Neuronal stem cell (in vitro differentiated cells): ENCODE measurements around the gene TPCN2.
A peak's percentile ranks its signal among the peaks of the same experiment; 100 is the strongest.

Experiments
- DNase-seq: peaks from one replicate; pipeline ENCODE4 v3.0.0-alpha.2; 2013; ENCODE audit warnings: low spot score
- H2AFZ ChIP-seq: one replicate; pipeline ENCODE4 v1.6.1; 2013; ENCODE audit warnings: mild to moderate bottlenecking, low read length, inconsistent platforms
- H2AK5ac ChIP-seq: 2 replicates; pipeline ENCODE4 v1.6.1; 2013; ENCODE audit warnings: low read depth, mild to moderate bottlenecking, inconsistent platforms, low read length, moderate library complexity, mixed read lengths
- H2BK120ac ChIP-seq: 2 replicates; pipeline ENCODE4 v1.6.1; 2013; ENCODE audit warnings: low read depth, mild to moderate bottlenecking, inconsistent platforms, low read length, moderate library complexity, mixed read lengths
- H2BK12ac ChIP-seq: one replicate; pipeline ENCODE4 v1.6.1; 2013; ENCODE audit warnings: low read length, inconsistent platforms
- H2BK15ac ChIP-seq: 2 replicates; pipeline ENCODE4 v1.6.1; 2013; ENCODE audit warnings: mild to moderate bottlenecking, low read length, inconsistent platforms, mixed read lengths
- H2BK5ac ChIP-seq: one replicate; pipeline ENCODE4 v1.6.1; 2013; ENCODE audit warnings: inconsistent platforms, mild to moderate bottlenecking, low read length, moderate library complexity
- H3K14ac ChIP-seq: one replicate; pipeline ENCODE4 v1.6.1; 2013; ENCODE audit warnings: low read length, inconsistent platforms
- H3K18ac ChIP-seq: 2 replicates; pipeline ENCODE4 v1.6.1; 2013; ENCODE audit warnings: low read length, inconsistent platforms
- H3K23ac ChIP-seq: 2 replicates; pipeline ENCODE4 v1.6.1; 2013; ENCODE audit warnings: low read depth, mild to moderate bottlenecking, mixed read lengths, low read length, inconsistent platforms; ENCODE audit not compliant: poor library complexity
- H3K27ac ChIP-seq: replicated peaks from 3 replicates; pipeline ENCODE4 v1.5.1; 2013; ENCODE audit warnings: low read length, inconsistent platforms
- H3K27me3 ChIP-seq, 3 experiments: 2 replicates each; pipeline ENCODE4 v1.6.1; 2013; ENCODE audit warnings: low read length in 3 of 3, mild to moderate bottlenecking in 2 of 3, inconsistent platforms in 1 of 3, low read depth in 1 of 3, mixed read lengths in 1 of 3, moderate library complexity in 1 of 3; ENCODE audit not compliant: control insufficient read depth in 3 of 3, insufficient read depth in 3 of 3
- H3K36me3 ChIP-seq, 2 donors: replicated peaks in 1 of 2; 2 replicates each; pipeline ENCODE4 v1.6.1; 2013; ENCODE audit warnings: low read length in 2 of 2; ENCODE audit not compliant: control insufficient read depth in 2 of 2, insufficient read depth in 2 of 2
- H3K4ac ChIP-seq: 2 replicates; pipeline ENCODE4 v1.6.1; 2013; ENCODE audit warnings: inconsistent platforms, mild to moderate bottlenecking, low read length, moderate library complexity
- H3K4me1 ChIP-seq, 2 donors: 1 replicate in 1 of 2; 2 replicates in 1 of 2; pipeline ENCODE4 v1.6.1; 2013; ENCODE audit warnings: low read length in 2 of 2, low read depth in 1 of 2; ENCODE audit not compliant: control insufficient read depth in 2 of 2, insufficient read depth in 1 of 2
- H3K4me2 ChIP-seq: one replicate; pipeline ENCODE4 v1.6.1; 2013; ENCODE audit warnings: mild to moderate bottlenecking, low read length, inconsistent platforms; ENCODE audit not compliant: insufficient read depth, poor library complexity, severe bottlenecking
- H3K4me3 ChIP-seq, 2 donors: 2 replicates each; pipeline ENCODE4 v1.5.1; 2013; ENCODE audit warnings: low read length in 2 of 2, mild to moderate bottlenecking in 2 of 2, inconsistent platforms in 1 of 2, moderate library complexity in 1 of 2
- H3K79me1 ChIP-seq: one replicate; pipeline ENCODE4 v1.6.1; 2013; ENCODE audit warnings: low read depth, mild to moderate bottlenecking, inconsistent platforms, low read length, moderate library complexity
- H3K9ac ChIP-seq: one replicate; pipeline ENCODE4 v1.6.1; 2013; ENCODE audit warnings: mild to moderate bottlenecking, low read depth, low read length, inconsistent platforms; ENCODE audit not compliant: poor library complexity
- H3K9me3 ChIP-seq, 2 donors: replicated peaks in 1 of 2; 2 replicates each; pipeline versions ENCODE3 to v1.6.1; 2013; ENCODE audit warnings: low read length in 2 of 2, mild to moderate bottlenecking in 2 of 2, inconsistent platforms in 1 of 2, low read depth in 1 of 2, mixed read lengths in 1 of 2, moderate library complexity in 1 of 2; ENCODE audit not compliant: control insufficient read depth in 2 of 2, insufficient read depth in 1 of 2
- H4K8ac ChIP-seq: one replicate; pipeline ENCODE4 v1.6.1; 2013; ENCODE audit warnings: low read depth, mild to moderate bottlenecking, inconsistent platforms, low read length, moderate library complexity
- H4K91ac ChIP-seq: one replicate; pipeline ENCODE4 v1.6.1; 2013; ENCODE audit warnings: low read length, low read depth, mild to moderate bottlenecking, inconsistent platforms; ENCODE audit not compliant: poor library complexity
- WGBS, 2 donors: extraction: QIAGEN DNeasy Blood & Tissue Kit; methylation state at CpG; one replicate each; pipeline ENCODE4 v1.1.7; 2013; ENCODE audit warnings: missing lambda C conversion rate in 2 of 2, mixed read lengths in 1 of 2; ENCODE audit not compliant: insufficient read length in 2 of 2, insufficient replicate concordance in 1 of 2; ENCODE audit errors: extremely low coverage in 2 of 2; 5-methylcytosine and 5-hydroxymethylcytosine counted together

Gene TPCN2

GRCh38 chr11:69111624-69112542 is 63.2 kb downstream of the TPCN2 start:
- no peak overlapping the region for H3K14ac ChIP-seq
- H3K4ac ChIP-seq, result no peak overlapping the region
- no peak overlapping the region for H3K23ac ChIP-seq
- H3K4me3 ChIP-seq, result no peak overlapping the region
- peak overlapping the region; percentile 14 for H2BK120ac ChIP-seq
- peaks cover 0 to 11% (median 0%) of the 10 kb centered on the region in 3 experiments for H3K27me3 ChIP-seq
- WGBS, 2 donors, result no CpG with 5 or more reads among the region's 20 CpGs
- H4K8ac ChIP-seq, result no peak overlapping the region
- H4K91ac ChIP-seq, result no peak overlapping the region
- no peaks in the 10 kb centered on the region for H3K79me1 ChIP-seq
- no peaks in the 10 kb centered on the region for H3K36me3 ChIP-seq
- peak overlapping the region; percentile 5 for H2BK15ac ChIP-seq
- no peak overlapping the region for H2AFZ ChIP-seq
- H3K4me2 ChIP-seq, result no peak overlapping the region
- DNase-seq, result no peak
- H3K9ac ChIP-seq, result no peak overlapping the region
- peaks cover 6 to 9% of the 10 kb centered on the region in 2 donors for H3K4me1 ChIP-seq
- no peak overlapping the region for H3K27ac ChIP-seq
- no peak overlapping the region for H2BK5ac ChIP-seq
- H3K18ac ChIP-seq, result no peak overlapping the region
- H2BK12ac ChIP-seq, result no peak overlapping the region
- no peak overlapping the region for H2AK5ac ChIP-seq
- peaks cover 0 to 4% of the 10 kb centered on the region in 2 donors for H3K9me3 ChIP-seq

DNA sequence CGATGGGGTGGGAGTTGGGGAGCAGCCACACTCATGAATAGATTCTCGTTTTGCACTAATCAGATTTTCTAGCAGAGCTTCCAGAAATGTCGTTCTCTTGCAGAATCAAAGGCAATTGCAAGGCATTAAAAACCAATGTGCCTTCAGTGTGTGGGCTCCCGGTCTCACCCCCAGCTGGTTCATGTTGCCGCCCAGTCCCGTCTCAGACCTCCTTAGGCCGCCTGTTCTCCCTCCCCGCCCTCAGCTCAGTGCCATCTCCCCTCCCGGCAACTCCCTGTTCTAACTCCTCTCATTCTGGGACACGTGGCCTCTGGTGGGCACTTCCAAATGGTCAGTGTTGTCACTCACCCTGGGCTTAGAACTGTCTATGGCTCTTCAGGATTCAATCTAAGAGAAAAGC is 64.5 kb downstream of the TPCN2 start:
- no peak overlapping the region for H2BK12ac ChIP-seq
- no peak overlapping the region for H2BK15ac ChIP-seq
- H2BK5ac ChIP-seq, result no peak overlapping the region
- no peak overlapping the region for H3K4me2 ChIP-seq
- H4K91ac ChIP-seq, result no peak overlapping the region
- H2AFZ ChIP-seq, result no peak overlapping the region
- H3K9ac ChIP-seq, result no peak overlapping the region
- H3K4me3 ChIP-seq, result no peak overlapping the region
- no peak overlapping the region for H3K27ac ChIP-seq
- H3K9me3 ChIP-seq, result no peaks in the 10 kb centered on the region
- peaks cover 6 to 9% of the 10 kb centered on the region in 2 donors for H3K4me1 ChIP-seq
- H3K27me3 ChIP-seq, result peaks cover 0 to 17% (median 0%) of the 10 kb centered on the region in 3 experiments
- H2AK5ac ChIP-seq, result no peak overlapping the region
- WGBS, 2 donors, result no CpG with 5 or more reads among the region's 10 CpGs
- H3K14ac ChIP-seq, result no peak overlapping the region
- H3K23ac ChIP-seq, result no peak overlapping the region
- H3K4ac ChIP-seq, result no peak overlapping the region
- H2BK120ac ChIP-seq, result no peak overlapping the region
- no peak for DNase-seq
- H3K79me1 ChIP-seq, result no peaks in the 10 kb centered on the region
- no peak overlapping the region for H3K18ac ChIP-seq
- no peaks in the 10 kb centered on the region for H3K36me3 ChIP-seq
- H4K8ac ChIP-seq, result no peak overlapping the region

- no peak overlapping the region for H3K14ac ChIP-seq
- peak overlapping the region; percentile 79 for H2AK5ac ChIP-seq
- no peak overlapping the region for H4K91ac ChIP-seq
- no peak overlapping the region for H3K4me2 ChIP-seq
- no peak for DNase-seq
- H2AFZ ChIP-seq, result no peak overlapping the region
- peak overlapping the region; percentile 69 for H2BK15ac ChIP-seq
- H2BK12ac ChIP-seq, result no peak overlapping the region
- no peak overlapping the region for H3K4ac ChIP-seq
- no peak overlapping the region for H3K4me3 ChIP-seq
- H3K27ac ChIP-seq, result no peak overlapping the region
- no peaks in the 10 kb centered on the region for H3K79me1 ChIP-seq
- H3K27me3 ChIP-seq, result peaks cover 0 to 17% (median 0%) of the 10 kb centered on the region in 3 experiments
- H3K4me1 ChIP-seq, result peaks cover 6 to 9% of the 10 kb centered on the region in 2 donors
- WGBS, 2 donors, result no CpG with 5 or more reads among the region's 22 CpGs
- H4K8ac ChIP-seq, result peak overlapping the region; percentile 66
- no peaks in the 10 kb centered on the region for H3K36me3 ChIP-seq
- no peak overlapping the region for H2BK5ac ChIP-seq
- no peak overlapping the region for H2BK120ac ChIP-seq
- peaks cover 0 to under 1% of the 10 kb centered on the region in 2 donors for H3K9me3 ChIP-seq
- peak overlapping the region; percentile 82 for H3K18ac ChIP-seq
- H3K23ac ChIP-seq, result no peak overlapping the region
- no peak overlapping the region for H3K9ac ChIP-seq
Observed at GRCh38 chr11:69113646-69114340, 65.1 kb downstream of the TPCN2 start.

DNA sequence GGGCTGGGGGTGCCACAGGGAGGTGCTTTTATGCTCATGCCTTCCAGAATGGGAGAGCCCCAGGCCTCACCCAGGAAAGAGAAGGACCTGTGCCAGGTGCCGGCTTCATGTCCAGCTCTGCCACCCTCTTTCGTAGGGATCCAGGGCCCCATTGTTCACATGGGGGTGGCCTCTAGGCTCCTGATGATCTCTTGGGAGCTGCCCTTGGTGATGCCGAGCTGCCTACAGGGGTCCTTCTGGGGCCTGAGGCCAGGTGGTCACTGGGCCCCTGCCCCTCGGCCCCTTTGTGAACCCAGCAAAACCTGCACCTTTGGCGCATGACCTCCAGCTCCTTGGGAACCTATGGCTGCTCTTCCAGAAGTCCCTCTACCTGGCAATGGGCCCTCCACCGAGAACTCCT is 65.6 kb downstream of the TPCN2 start:
- Histone ChIP-seq H2AFZ (no peak overlapping the region), H3K18ac (no peak overlapping the region), H3K4me1 (peaks cover 6 to 9% of the 10 kb centered on the region in 2 donors), H3K27me3 (peaks cover 0 to 17% (median 0%) of the 10 kb centered on the region in 3 experiments), H3K36me3 (no peaks in the 10 kb centered on the region), H2BK12ac (no peak overlapping the region), H3K9me3 (peaks cover 0 to 6% of the 10 kb centered on the region in 2 donors), H3K23ac (no peak overlapping the region), H2AK5ac (no peak overlapping the region), H3K4me2 (no peak overlapping the region), H2BK15ac (no peak overlapping the region), H3K4ac (no peak overlapping the region), H4K8ac (peak overlapping the region; percentile 66), H4K91ac (no peak overlapping the region), H3K14ac (no peak overlapping the region), H3K4me3 (no peak overlapping the region), H3K79me1 (no peaks in the 10 kb centered on the region), H3K27ac (no peak overlapping the region), H2BK5ac (no peak overlapping the region), H2BK120ac (no peak overlapping the region), H3K9ac (no peak overlapping the region)
- WGBS, 2 donors, result no CpG with 5 or more reads among the region's 6 CpGs
- DNase-seq, result no peak
